ENCODE data around the gene CD99.

DNA sequence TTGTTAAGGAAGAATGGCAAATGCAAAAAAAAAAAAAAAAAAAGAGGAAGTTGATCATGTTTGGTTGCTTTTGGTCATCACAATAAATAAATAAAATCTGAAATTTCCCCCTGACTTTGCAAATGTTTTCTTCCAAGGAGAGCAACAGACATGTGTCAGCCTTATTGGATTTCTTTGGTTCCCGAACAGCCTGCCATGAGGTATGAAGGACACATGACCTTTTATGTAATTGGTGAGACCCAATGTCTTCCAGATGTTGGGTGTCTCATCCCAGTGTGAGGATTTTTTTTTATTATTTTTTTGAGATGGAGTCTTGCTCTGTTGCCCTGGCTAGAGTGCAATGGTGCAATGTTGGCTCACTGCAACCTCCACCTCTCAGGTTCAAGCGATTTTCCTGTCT is 24.6 kb upstream of the CD99 start:
- TF ChIP-seq POLR2A (IDR thresholded peaks at IDR 0.05; ENCODE audit: low read length) (no peak), GATA1 (IDR thresholded peaks at IDR 0.05; ENCODE audit: low read depth, low read length) (no peak)
